SK-MEL-5 (cell line): ENCODE data around the gene CTTNBP2. TPM values are rescaled to one million over a fixed set of nuclear protein-coding genes. Genes with fewer than 3 reads are reported as not detected.

Experiments used
- DNase-seq: peaks from one replicate; pipeline ENCODE4 v3.0.0-alpha.2; 2016; ENCODE audit warnings: low read depth, low spot score
- in situ Hi-C: cut with HindIII; loops from 2 replicates; pipeline ENCODE4 v1.10.0; 2016; ENCODE audit warnings: low sequenced_read_pairs, high pct_unique_total_duplicates, low pct_unique_long_range_greater_than_20kb
- total RNA-seq: library from RNA; depleted of rRNA; stranded (reverse); fragments of >200 nt; shearing (Covaris generic); gene quantifications from 2 replicates; pipeline ENCODE4 v1.2.3, GENCODE V29; 2014

The CTTNBP2 gene
- total RNA-seq, 1 experiment from 2014 or later, result 46.3 TPM

- in situ Hi-C loops, result no loop called here
- no peak for DNase-seq
Measured at GRCh38 chr7:117774943-117775342, 98.3 kb downstream of the CTTNBP2 start.

- in situ Hi-C loops, result no loop called here
- no peak for DNase-seq
Measured at GRCh38 chr7:117772421-117772820, 100.8 kb downstream of the CTTNBP2 start.

GRCh38 chr7:117771756-117772155 lies 101.5 kb downstream of the CTTNBP2 start:
- in situ Hi-C loops, result no loop called here
- no peak for DNase-seq

- no peak for DNase-seq
- in situ Hi-C loops, result no loop called here
Measured at GRCh38 chr7:117769085-117769484, 104.2 kb downstream of the CTTNBP2 start.

GRCh38 chr7:117767951-117768350 lies 105.3 kb downstream of the CTTNBP2 start:
- DNase-seq, result no peak
- in situ Hi-C loops, result no loop called here

- DNase-seq, result no peak
- in situ Hi-C loops, result no loop called here
Measured at GRCh38 chr7:117766913-117767312, 106.3 kb downstream of the CTTNBP2 start.

- DNase-seq, result peak; percentile 95
- in situ Hi-C loops, result no loop called here
Measured at GRCh38 chr7:117764031-117764430, 109.2 kb downstream of the CTTNBP2 start.

- in situ Hi-C loops, result no loop called here
- DNase-seq, result peak; percentile 66
Measured at GRCh38 chr7:117762055-117762454, 111.2 kb downstream of the CTTNBP2 start.

- in situ Hi-C loops, result no loop called here
- DNase-seq, result peak; percentile 100
Measured at GRCh38 chr7:117759950-117760640, 113.1 kb downstream of the CTTNBP2 start.

GRCh38 chr7:117757440-117757839 lies 115.8 kb downstream of the CTTNBP2 start:
- no peak for DNase-seq
- in situ Hi-C loops, result no loop called here

- in situ Hi-C loops, result no loop called here
- no peak for DNase-seq
Measured at GRCh38 chr7:117756586-117757085, 116.6 kb downstream of the CTTNBP2 start.

- in situ Hi-C loops, result no loop called here
Measured at GRCh38 chr7:117755136-117755535, 118.1 kb downstream of the CTTNBP2 start.

GRCh38 chr7:117751775-117752174 lies 121.5 kb downstream of the CTTNBP2 start:
- in situ Hi-C loops, result no loop called here
- DNase-seq, result no peak

More at GRCh38 chr7:117755136-117755535, 118.1 kb downstream of the CTTNBP2 start:
- DNase-seq, result peak; percentile 76

- DNase-seq, result peak; percentile 70
- in situ Hi-C loops, result no loop called here
Measured at GRCh38 chr7:117750612-117751563, 122.4 kb downstream of the CTTNBP2 start.

GRCh38 chr7:117741962-117742361 lies 131.3 kb downstream of the CTTNBP2 start:
- DNase-seq, result no peak
- in situ Hi-C loops, result no loop called here

- no peak for DNase-seq
- in situ Hi-C loops, result no loop called here
Measured at GRCh38 chr7:117739085-117739484, 134.2 kb downstream of the CTTNBP2 start.

- DNase-seq, result no peak
- in situ Hi-C loops, result no loop called here
Measured at GRCh38 chr7:117737926-117738325, 135.3 kb downstream of the CTTNBP2 start.

GRCh38 chr7:117731455-117731854 lies 141.8 kb downstream of the CTTNBP2 start:
- in situ Hi-C loops, result no loop called here
- no peak for DNase-seq
